ENCODE results near the gene MFSD12.
"Not testable (repeated sequence)": the region's sequence is repeated elsewhere in the genome, so short reads cannot be mapped to it uniquely, and the experiment has no call there.

Gene MFSD12

GRCh38 chr19:3508121-3508661, 49.2 kb downstream of the MFSD12 start:
- H3K9me3 ChIP-seq (ENCODE audit: control insufficient read depth in 1 of 2, low read length in 2 of 2); H3K4me3 ChIP-seq (ENCODE audit: low read depth in 1 of 2, low read length in 2 of 2); H3K27ac ChIP-seq (ENCODE audit: low read depth, low read length); H3K27me3 ChIP-seq (ENCODE audit: control insufficient read depth in 1 of 2, insufficient read depth in 2 of 2, low read length in 2 of 2): not testable (repeated sequence)
- H3K9ac ChIP-seq (ENCODE audit: low read depth in 1 of 2, low read length in 2 of 2): peak overlapping the region in 1 of 2 donors; percentile 43
- H3K4me1 ChIP-seq (ENCODE audit: control insufficient read depth in 1 of 2, insufficient read depth in 2 of 2, low read length in 2 of 2): peaks cover 12 to 21% of the 10 kb centered on the region in 2 donors
- H3K36me3 ChIP-seq (ENCODE audit: control insufficient read depth in 1 of 2, insufficient read depth in 2 of 2, low read length in 2 of 2): peaks cover 8 to 30% of the 10 kb centered on the region in 2 donors

- H3K4me1 ChIP-seq (ENCODE audit: control insufficient read depth in 1 of 2, insufficient read depth in 2 of 2, low read length in 2 of 2): peaks cover 8 to 20% of the 10 kb centered on the region in 2 donors
These were observed 49.8 kb downstream of the MFSD12 start for GRCh38 chr19:3507371-3508120.

GRCh38 chr19:3506384-3507340, 50.7 kb downstream of the MFSD12 start:
- Histone ChIP-seq H3K4me1 (ENCODE audit: control insufficient read depth in 1 of 2, insufficient read depth in 2 of 2, low read length in 2 of 2) (peaks cover 8 to 20% of the 10 kb centered on the region in 2 donors), H3K36me3 (ENCODE audit: control insufficient read depth in 1 of 2, insufficient read depth in 2 of 2, low read length in 2 of 2) (peaks cover 8 to 24% of the 10 kb centered on the region in 2 donors), H3K9ac (ENCODE audit: low read depth in 1 of 2, low read length in 2 of 2) (peak overlapping the region; percentile 61 to 84), H3K27ac (ENCODE audit: low read depth, low read length) (peak overlapping the region; percentile 50), H3K27me3 (ENCODE audit: control insufficient read depth in 1 of 2, insufficient read depth in 2 of 2, low read length in 2 of 2) (no peaks in the 10 kb centered on the region), H3K4me3 (ENCODE audit: low read depth in 1 of 2, low read length in 2 of 2) (peak overlapping the region; percentile 86 to 88), H3K9me3 (ENCODE audit: control insufficient read depth in 1 of 2, low read length in 2 of 2) (no peaks in the 10 kb centered on the region)

More at GRCh38 chr19:3507371-3508120, 49.8 kb downstream of the MFSD12 start:
- Histone ChIP-seq H3K27ac (ENCODE audit: low read depth, low read length) (peak overlapping the region; percentile 47), H3K4me3 (ENCODE audit: low read depth in 1 of 2, low read length in 2 of 2) (peak overlapping the region; percentile 86 to 88), H3K9me3 (ENCODE audit: control insufficient read depth in 1 of 2, low read length in 2 of 2) (no peaks in the 10 kb centered on the region), H3K9ac (ENCODE audit: low read depth in 1 of 2, low read length in 2 of 2) (peak overlapping the region; percentile 61 to 84), H3K36me3 (ENCODE audit: control insufficient read depth in 1 of 2, insufficient read depth in 2 of 2, low read length in 2 of 2) (peaks cover 8 to 30% of the 10 kb centered on the region in 2 donors), H3K27me3 (ENCODE audit: control insufficient read depth in 1 of 2, insufficient read depth in 2 of 2, low read length in 2 of 2) (no peaks in the 10 kb centered on the region)

GRCh38 chr19:3505598-3506383, 51.6 kb downstream of the MFSD12 start, which contains the start of gene FZR1:
Gene FZR1 (plus strand): TSS chr19:3506311. CDS start chr19:3522990, 16,679 bp downstream.
- Histone ChIP-seq H3K4me3 (ENCODE audit: low read depth in 1 of 2, low read length in 2 of 2) (peak within 1 kb of the TSS; percentile 86 to 94), H3K9ac (ENCODE audit: low read depth in 1 of 2, low read length in 2 of 2) (peak within 1 kb of the TSS; percentile 84 to 91), H3K4me1 (ENCODE audit: control insufficient read depth in 1 of 2, insufficient read depth in 2 of 2, low read length in 2 of 2) (peaks cover 11 to 21% of the 10 kb centered on the region in 2 donors), H3K36me3 (ENCODE audit: control insufficient read depth in 1 of 2, insufficient read depth in 2 of 2, low read length in 2 of 2) (peaks cover 8 to 18% of the 10 kb centered on the region in 2 donors), H3K27me3 (ENCODE audit: control insufficient read depth in 1 of 2, insufficient read depth in 2 of 2, low read length in 2 of 2) (no peaks in the 10 kb centered on the region), H3K9me3 (ENCODE audit: control insufficient read depth in 1 of 2, low read length in 2 of 2) (no peaks in the 10 kb centered on the region), H3K27ac (ENCODE audit: low read depth, low read length) (peak within 1 kb of the TSS; percentile 93)

GRCh38 chr19:3504735-3505134, 52.7 kb downstream of the MFSD12 start:
- Histone ChIP-seq H3K36me3 (ENCODE audit: control insufficient read depth in 1 of 2, insufficient read depth in 2 of 2, low read length in 2 of 2) (peaks cover 8% of the 10 kb centered on the region in 2 donors), H3K9me3 (ENCODE audit: control insufficient read depth in 1 of 2, low read length in 2 of 2) (no peaks in the 10 kb centered on the region), H3K27ac (ENCODE audit: low read depth, low read length) (no peak overlapping the region), H3K9ac (ENCODE audit: low read depth in 1 of 2, low read length in 2 of 2) (peak overlapping the region in 1 of 2 donors; percentile 25), H3K4me1 (ENCODE audit: control insufficient read depth in 1 of 2, insufficient read depth in 2 of 2, low read length in 2 of 2) (peaks cover 15 to 26% of the 10 kb centered on the region in 2 donors), H3K27me3 (ENCODE audit: control insufficient read depth in 1 of 2, insufficient read depth in 2 of 2, low read length in 2 of 2) (no peaks in the 10 kb centered on the region), H3K4me3 (ENCODE audit: low read depth in 1 of 2, low read length in 2 of 2) (no peak overlapping the region)

GRCh38 chr19:3503036-3503572, 54.3 kb downstream of the MFSD12 start:
- no peaks in the 10 kb centered on the region for H3K36me3 ChIP-seq (ENCODE audit: control insufficient read depth in 1 of 2, insufficient read depth in 2 of 2, low read length in 2 of 2)
- no peak overlapping the region for H3K9ac ChIP-seq (ENCODE audit: low read depth in 1 of 2, low read length in 2 of 2)
- no peak overlapping the region for H3K27ac ChIP-seq (ENCODE audit: low read depth, low read length)
- no peaks in the 10 kb centered on the region for H3K9me3 ChIP-seq (ENCODE audit: control insufficient read depth in 1 of 2, low read length in 2 of 2)
- H3K4me3 ChIP-seq (ENCODE audit: low read depth in 1 of 2, low read length in 2 of 2): no peak overlapping the region
- H3K27me3 ChIP-seq (ENCODE audit: control insufficient read depth in 1 of 2, insufficient read depth in 2 of 2, low read length in 2 of 2): no peaks in the 10 kb centered on the region
- H3K4me1 ChIP-seq (ENCODE audit: control insufficient read depth in 1 of 2, insufficient read depth in 2 of 2, low read length in 2 of 2): peaks cover 18 to 28% of the 10 kb centered on the region in 2 donors

GRCh38 chr19:3501780-3502179, 55.6 kb downstream of the MFSD12 start:
- Histone ChIP-seq H3K9me3 (ENCODE audit: control insufficient read depth in 1 of 2, low read length in 2 of 2) (no peaks in the 10 kb centered on the region), H3K9ac (ENCODE audit: low read depth in 1 of 2, low read length in 2 of 2) (no peak overlapping the region), H3K4me1 (ENCODE audit: control insufficient read depth in 1 of 2, insufficient read depth in 2 of 2, low read length in 2 of 2) (peaks cover 10 to 20% of the 10 kb centered on the region in 2 donors), H3K4me3 (ENCODE audit: low read depth in 1 of 2, low read length in 2 of 2) (no peak overlapping the region), H3K36me3 (ENCODE audit: control insufficient read depth in 1 of 2, insufficient read depth in 2 of 2, low read length in 2 of 2) (peaks cover 0 to 7% of the 10 kb centered on the region in 2 donors), H3K27ac (ENCODE audit: low read depth, low read length) (no peak overlapping the region), H3K27me3 (ENCODE audit: control insufficient read depth in 1 of 2, insufficient read depth in 2 of 2, low read length in 2 of 2) (no peaks in the 10 kb centered on the region)

- Histone ChIP-seq H3K27ac (ENCODE audit: low read depth, low read length) (peak within 1 kb of the TSS; percentile 94), H3K4me1 (ENCODE audit: control insufficient read depth in 1 of 2, insufficient read depth in 2 of 2, low read length in 2 of 2) (peaks cover 10 to 18% of the 10 kb centered on the region in 2 donors), H3K27me3 (ENCODE audit: control insufficient read depth in 1 of 2, insufficient read depth in 2 of 2, low read length in 2 of 2) (no peaks in the 10 kb centered on the region), H3K4me3 (ENCODE audit: low read depth in 1 of 2, low read length in 2 of 2) (peak within 1 kb of the TSS; percentile 80 to 97), H3K36me3 (ENCODE audit: control insufficient read depth in 1 of 2, insufficient read depth in 2 of 2, low read length in 2 of 2) (peaks cover 0 to 17% of the 10 kb centered on the region in 2 donors), H3K9ac (ENCODE audit: low read depth in 1 of 2, low read length in 2 of 2) (peak within 1 kb of the TSS; percentile 81 to 96), H3K9me3 (ENCODE audit: control insufficient read depth in 1 of 2, low read length in 2 of 2) (no peaks in the 10 kb centered on the region)
These were observed 56.8 kb downstream of the MFSD12 start, which contains the start of gene DOHH for GRCh38 chr19:3500429-3501101. Gene DOHH (minus strand): TSS chr19:3500674. CDS start chr19:3496814, 3,860 bp downstream.

Measured in duodenal mucosa (tissue), 2 donors.